ENCODE data around the gene TPST1. TPM values are rescaled to one million over a fixed set of nuclear protein-coding genes. Genes with fewer than 3 reads are reported as not detected.

TPST1 gene
- total RNA-seq, 1 experiment from 2014 or later = 32.8 TPM

- Mint-ChIP-seq H3K36me3 (ENCODE audit: insufficient read depth, unreplicated experiment) (peaks cover 43% of the 10 kb centered on the region), H3K9me3 (ENCODE audit: unreplicated experiment) (peaks cover 38% of the 10 kb centered on the region), H3K4me1 (ENCODE audit: low read depth, unreplicated experiment) (no peaks in the 10 kb centered on the region), H3K4me3 (ENCODE audit: unreplicated experiment) (no peak overlapping the region), H3K27ac (ENCODE audit: unreplicated experiment) (no peak overlapping the region), H3K27me3 (ENCODE audit: insufficient read depth, unreplicated experiment) (no peaks in the 10 kb centered on the region)
- Histone ChIP-seq H3K4me3 (ENCODE audit: low read depth, low read length) (no peak overlapping the region), H3K27me3 (replicated peaks; ENCODE audit: control insufficient read depth, insufficient read depth, low read length) (no peaks in the 10 kb centered on the region), H3K4me1 (no peaks in the 10 kb centered on the region), H3K9me3 (peaks cover 13% of the 10 kb centered on the region), H3K36me3 (ENCODE audit: control insufficient read depth, insufficient read depth, low read length) (no peaks in the 10 kb centered on the region)
- no peak for DNase-seq
- BruUV-seq (replicated peaks) = no TSS peak
- intact Hi-C loops (cut with micrococcal nuclease; ENCODE audit: unreplicated experiment) = no loop called here
- no peak for TF ChIP-seq CTCF (IDR thresholded peaks at IDR 0.05; ENCODE audit: insufficient read depth in 1 of 2, low read depth in 1 of 2, low read length in 1 of 2, severe bottlenecking in 1 of 2, unreplicated experiment in 1 of 2)
- ChIA-PET CTCF (no interaction called here), POLR2A (no interaction called here)
Observed at GRCh38 chr7:66339141-66339540, 134.0 kb downstream of the TPST1 start.

GRCh38 chr7:66344166-66344565, 139.0 kb downstream of the TPST1 start:
- CTCF ChIA-PET = no interaction called here
- intact Hi-C loops (cut with micrococcal nuclease; ENCODE audit: unreplicated experiment) = no loop called here
- no peak for DNase-seq
- no peaks in the 10 kb centered on the region for H3K36me3 ChIP-seq (ENCODE audit: control insufficient read depth, insufficient read depth, low read length)
- peaks cover 4% of the 10 kb centered on the region; the same call in 1 of the 2 replicates for H3K4me1 ChIP-seq
- no peaks in the 10 kb centered on the region for H3K4me1 Mint-ChIP-seq (ENCODE audit: low read depth, unreplicated experiment)
- BruUV-seq (replicated peaks) = no TSS peak
- no peaks in the 10 kb centered on the region for H3K27me3 Mint-ChIP-seq (ENCODE audit: insufficient read depth, unreplicated experiment)
- H3K36me3 Mint-ChIP-seq (ENCODE audit: insufficient read depth, unreplicated experiment) = peaks cover 25% of the 10 kb centered on the region
- H3K27ac Mint-ChIP-seq (ENCODE audit: unreplicated experiment) = no peak overlapping the region
- peaks cover 9% of the 10 kb centered on the region for H3K9me3 ChIP-seq
- H3K9me3 Mint-ChIP-seq (ENCODE audit: unreplicated experiment) = peaks cover 19% of the 10 kb centered on the region
- H3K27me3 ChIP-seq (replicated peaks; ENCODE audit: control insufficient read depth, insufficient read depth, low read length) = no peaks in the 10 kb centered on the region
- POLR2A ChIA-PET = no interaction called here
- no peak for TF ChIP-seq CTCF (IDR thresholded peaks at IDR 0.05; ENCODE audit: insufficient read depth in 1 of 2, low read depth in 1 of 2, low read length in 1 of 2, severe bottlenecking in 1 of 2, unreplicated experiment in 1 of 2)
- H3K4me3 ChIP-seq (ENCODE audit: low read depth, low read length) = no peak overlapping the region
- H3K4me3 Mint-ChIP-seq (ENCODE audit: unreplicated experiment) = no peak overlapping the region

GRCh38 chr7:66348531-66348930, 143.4 kb downstream of the TPST1 start:
- Mint-ChIP-seq H3K36me3 (ENCODE audit: insufficient read depth, unreplicated experiment) (peaks cover 10% of the 10 kb centered on the region), H3K9me3 (ENCODE audit: unreplicated experiment) (peaks cover 12% of the 10 kb centered on the region), H3K4me1 (ENCODE audit: low read depth, unreplicated experiment) (no peaks in the 10 kb centered on the region), H3K27ac (ENCODE audit: unreplicated experiment) (no peak overlapping the region), H3K4me3 (ENCODE audit: unreplicated experiment) (no peak overlapping the region), H3K27me3 (ENCODE audit: insufficient read depth, unreplicated experiment) (no peaks in the 10 kb centered on the region)
- H3K9me3 ChIP-seq = peaks cover 5% of the 10 kb centered on the region; the same call in 1 of the 2 replicates
- ChIA-PET POLR2A (no interaction called here), CTCF (no interaction called here)
- H3K27me3 ChIP-seq (replicated peaks; ENCODE audit: control insufficient read depth, insufficient read depth, low read length) = no peaks in the 10 kb centered on the region
- intact Hi-C loops (cut with micrococcal nuclease; ENCODE audit: unreplicated experiment) = no loop called here
- TF ChIP-seq CTCF (IDR thresholded peaks at IDR 0.05; ENCODE audit: insufficient read depth in 1 of 2, low read depth in 1 of 2, low read length in 1 of 2, severe bottlenecking in 1 of 2, unreplicated experiment in 1 of 2) = no peak
- no peaks in the 10 kb centered on the region for H3K36me3 ChIP-seq (ENCODE audit: control insufficient read depth, insufficient read depth, low read length)
- no peak overlapping the region for H3K4me3 ChIP-seq (ENCODE audit: low read depth, low read length)
- H3K4me1 ChIP-seq = peaks cover 4% of the 10 kb centered on the region; the same call in 1 of the 2 replicates
- no TSS peak for BruUV-seq (replicated peaks)
- DNase-seq = no peak
